GM21737 (cell line): Measurements from ENCODE around the gene LILRA6.
"Not testable (repeated sequence)": the region's sequence is repeated elsewhere in the genome, so short reads cannot be mapped to it uniquely, and the experiment has no call there.

Experiments
- ATAC-seq: cut with Tn5 transposase; IDR thresholded peaks from one replicate; pipeline ENCODE4 v1.9.1; 2021; ENCODE audit warnings: mild to moderate bottlenecking, moderate library complexity; ENCODE audit not compliant: unreplicated experiment

LILRA6 gene

DNA sequence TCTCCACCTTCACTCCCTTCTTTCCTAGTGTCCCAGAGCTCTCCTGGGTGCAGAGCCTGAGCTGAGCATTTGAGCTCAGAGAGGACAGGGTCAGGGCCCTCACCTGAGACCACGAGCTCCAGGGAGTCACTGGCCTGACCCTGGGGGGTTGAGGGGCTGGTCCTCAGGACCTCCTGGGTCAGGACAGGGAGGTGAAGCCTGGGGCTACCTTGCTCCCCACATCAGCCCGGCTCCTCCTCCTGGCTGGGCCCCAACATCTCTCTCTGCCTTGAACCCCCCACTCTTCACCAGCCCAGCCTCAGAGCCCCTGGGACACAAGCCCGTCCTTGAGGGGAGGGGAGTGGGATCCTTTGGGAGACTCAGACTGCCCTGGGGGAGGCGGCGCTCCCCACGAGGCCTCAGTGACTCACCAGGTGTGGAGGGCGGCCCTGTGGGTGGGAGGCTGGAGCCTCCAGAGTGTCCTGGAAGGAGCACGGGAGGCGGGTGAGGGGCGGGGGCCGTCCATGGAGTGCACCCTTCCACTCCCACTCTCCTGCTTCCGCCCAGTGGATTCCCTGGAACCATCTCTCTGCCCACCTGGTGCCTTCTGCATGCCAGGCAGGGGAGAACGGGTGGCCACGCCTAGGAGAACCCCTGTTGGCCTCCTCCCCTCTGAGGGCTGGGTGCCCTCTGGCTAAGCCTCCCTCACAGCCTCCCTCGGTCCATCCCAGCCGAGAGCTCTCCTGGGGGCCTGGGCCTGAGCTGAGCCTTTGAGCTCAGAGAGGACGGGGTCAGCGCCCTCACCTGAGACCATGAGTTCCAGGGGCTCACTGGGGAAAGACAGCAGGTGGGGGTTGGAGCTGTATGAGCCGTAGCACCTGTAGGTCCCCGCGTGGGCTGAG is 2.9 kb downstream of the LILRA6 start:
- not testable (repeated sequence) for ATAC-seq

DNA sequence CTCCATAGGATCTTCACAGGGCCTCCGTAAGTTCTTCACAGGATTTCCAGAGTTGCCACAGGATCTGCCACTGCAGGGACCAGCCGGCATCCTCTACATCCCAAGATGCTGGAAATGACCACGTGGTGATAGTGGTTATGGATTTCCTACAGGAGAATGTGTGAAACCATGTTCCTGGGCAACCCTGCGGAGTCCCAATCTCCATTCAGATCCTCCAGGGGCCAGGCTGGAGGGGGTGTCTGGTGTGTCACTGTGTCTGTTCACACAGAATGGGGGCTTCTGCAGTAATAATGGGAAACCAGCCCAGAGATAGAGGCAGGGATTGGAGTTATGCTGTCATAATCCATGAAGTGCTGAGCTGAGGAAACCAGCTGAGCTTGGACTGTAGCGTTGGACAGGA is 8.6 kb downstream of the LILRA6 start:
- ATAC-seq = no peak

- no peak for ATAC-seq
These were observed 11.3 kb downstream of the LILRA6 start for GRCh38 chr19:54231077-54231931.

- no peak for ATAC-seq
These were observed 12.6 kb downstream of the LILRA6 start for GRCh38 chr19:54230031-54230430.

DNA sequence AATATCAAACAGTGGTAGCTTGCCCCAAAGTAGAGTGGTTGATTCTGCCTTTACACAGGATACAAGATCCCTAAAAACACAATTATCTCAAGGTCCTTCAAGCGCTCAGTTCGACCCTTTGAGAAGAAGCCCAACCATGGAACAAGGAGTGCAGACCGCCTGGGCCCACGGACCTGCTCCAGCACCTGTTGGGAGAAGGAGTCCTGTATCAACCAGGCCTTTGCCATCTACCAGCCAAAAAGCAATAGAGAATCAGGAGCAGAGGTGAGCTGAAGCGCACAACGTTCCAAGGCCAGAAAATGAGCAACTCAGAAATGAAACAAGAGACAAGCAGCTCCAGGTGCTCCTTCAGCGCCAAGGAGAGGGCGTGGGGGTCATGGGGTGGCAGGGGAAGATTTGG is 13.4 kb downstream of the LILRA6 start:
- no peak for ATAC-seq

DNA sequence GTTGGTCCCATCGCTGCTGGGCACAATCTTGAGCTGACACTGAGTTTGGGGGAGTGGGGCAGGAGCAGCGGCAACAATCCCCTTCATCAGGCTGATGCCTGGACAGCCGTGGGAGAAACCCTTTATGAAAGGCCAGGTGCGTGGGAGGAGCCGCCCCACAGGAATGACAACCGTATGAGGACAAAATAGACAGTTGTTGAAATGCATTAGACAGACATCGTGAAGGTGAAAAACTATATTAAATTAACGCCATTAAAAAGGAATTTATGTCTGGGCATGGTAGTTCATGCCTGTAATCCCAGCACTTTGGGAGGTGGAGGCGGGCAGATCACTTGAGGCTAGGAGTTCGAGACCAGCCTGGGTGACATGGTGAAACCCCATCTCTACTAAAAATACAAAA is 18.0 kb downstream of the LILRA6 start:
- ATAC-seq = not testable (repeated sequence)

DNA sequence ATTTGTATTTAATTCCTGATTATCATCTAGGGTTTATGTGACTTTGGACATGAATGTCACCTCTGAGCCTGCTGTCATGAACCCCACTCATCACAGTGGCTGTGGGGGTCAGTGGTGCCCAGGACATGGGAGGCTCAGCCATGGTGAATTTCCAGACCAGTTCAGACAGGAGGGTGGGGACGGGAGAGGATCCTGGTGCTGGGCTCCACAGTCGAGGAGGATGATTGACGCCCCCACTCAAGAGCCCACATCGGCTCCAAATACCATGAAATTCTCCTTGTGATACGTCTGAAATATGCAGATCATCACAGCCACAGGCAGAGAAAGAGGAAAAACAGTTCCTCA is 18.7 kb downstream of the LILRA6 start:
- ATAC-seq = not testable (repeated sequence)

DNA sequence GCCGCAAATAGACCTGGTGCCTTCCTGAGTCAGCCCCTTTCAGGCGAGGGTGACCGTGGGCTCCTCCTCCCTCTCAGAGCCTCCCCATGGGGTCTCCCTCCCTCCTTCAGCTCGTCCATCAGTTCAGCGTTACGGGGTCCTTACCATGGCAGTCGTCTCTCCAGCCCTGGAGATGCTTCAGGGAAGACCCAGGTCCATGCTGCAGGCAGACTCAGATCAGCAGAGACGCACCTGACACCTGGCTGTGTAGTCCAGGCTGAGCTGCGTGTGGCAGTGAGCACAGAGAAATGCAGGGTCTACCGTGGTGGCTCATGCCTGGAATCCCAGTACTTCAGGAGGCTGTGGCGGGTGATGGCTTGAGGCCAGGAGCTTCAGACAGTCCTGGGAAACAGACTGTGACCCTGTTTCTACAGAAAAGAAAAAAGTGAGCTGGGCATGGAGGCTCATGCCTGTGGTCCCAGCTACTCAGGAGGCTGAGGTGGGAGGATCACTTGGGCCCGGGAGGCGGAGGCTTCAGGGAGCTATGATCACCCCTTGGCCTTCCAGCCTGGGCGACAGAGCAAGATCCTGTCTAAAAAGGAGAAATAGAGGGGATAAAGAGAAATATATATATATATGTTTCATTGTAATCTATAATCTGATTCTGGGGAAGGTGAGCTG is 19.2 kb downstream of the LILRA6 start:
- not testable (repeated sequence) for ATAC-seq

DNA sequence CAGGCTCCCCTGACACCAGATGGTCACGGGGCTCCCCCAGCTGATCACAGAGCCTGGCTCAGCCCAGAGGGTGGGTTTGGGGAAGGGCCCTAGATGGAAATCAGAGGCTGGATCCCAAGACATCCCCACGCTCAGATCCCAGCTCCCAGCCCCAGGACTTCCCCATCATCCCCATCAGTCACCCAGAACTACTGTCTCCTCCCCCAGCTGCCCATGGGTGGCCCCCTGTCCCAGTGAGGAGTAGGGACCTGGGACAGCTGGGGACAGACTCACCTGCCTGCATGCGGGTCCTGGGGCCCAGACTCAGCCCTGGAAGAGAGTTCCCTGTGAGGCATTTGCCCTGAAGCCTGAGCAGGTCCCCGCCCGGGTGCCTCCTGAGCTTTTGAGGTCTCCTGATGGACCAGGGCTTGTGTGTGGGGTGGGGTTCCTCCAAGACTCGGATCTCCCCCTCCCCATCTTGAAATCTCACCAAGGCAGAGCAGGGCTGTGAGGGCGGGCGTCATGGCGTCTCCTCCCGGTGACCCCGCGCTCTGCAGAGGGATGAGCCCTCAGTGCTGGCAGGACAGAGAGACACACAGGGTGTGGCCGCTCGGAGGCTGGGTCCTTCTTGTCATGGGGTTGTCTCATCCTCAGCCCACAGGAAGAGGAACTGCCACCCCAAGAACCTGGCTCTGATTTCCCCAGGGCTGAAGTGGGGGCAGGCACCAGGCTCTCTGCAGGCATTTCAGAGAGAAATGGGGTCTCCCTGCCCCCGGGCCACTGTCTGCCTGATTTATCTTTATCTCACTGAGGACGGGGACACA is 19.9 kb downstream of the LILRA6 start, which contains the start of gene LILRB3:
Gene LILRB3, minus strand, starts transcription at position 534 of the 803 bp plus-strand sequence. Its CDS starts 31 bp downstream, at position 503.
- not testable (repeated sequence) for ATAC-seq

DNA sequence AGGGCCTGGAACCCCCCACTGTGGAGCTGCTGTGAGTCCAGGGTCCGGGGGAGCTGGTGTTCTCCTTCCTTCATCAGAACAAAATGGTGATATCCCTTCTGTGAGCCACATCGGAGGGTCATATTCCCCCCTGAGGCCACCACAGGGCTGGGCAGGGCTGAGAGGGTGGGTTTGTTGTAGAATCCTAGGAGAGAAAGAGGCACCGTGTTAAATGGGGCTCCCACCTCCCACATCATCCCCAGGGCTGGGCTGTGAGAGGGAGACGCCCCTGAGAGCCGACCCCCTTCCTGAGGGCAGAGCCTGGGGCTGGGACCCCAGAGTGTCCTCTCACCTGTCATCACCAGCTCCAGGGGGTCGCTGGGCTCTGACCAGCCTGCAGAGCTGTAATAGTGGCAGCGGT is 20.6 kb downstream of the LILRA6 start:
- not testable (repeated sequence) for ATAC-seq

- ATAC-seq = not testable (repeated sequence)
These were observed 22.9 kb downstream of the LILRA6 start for GRCh38 chr19:54219702-54220101.

DNA sequence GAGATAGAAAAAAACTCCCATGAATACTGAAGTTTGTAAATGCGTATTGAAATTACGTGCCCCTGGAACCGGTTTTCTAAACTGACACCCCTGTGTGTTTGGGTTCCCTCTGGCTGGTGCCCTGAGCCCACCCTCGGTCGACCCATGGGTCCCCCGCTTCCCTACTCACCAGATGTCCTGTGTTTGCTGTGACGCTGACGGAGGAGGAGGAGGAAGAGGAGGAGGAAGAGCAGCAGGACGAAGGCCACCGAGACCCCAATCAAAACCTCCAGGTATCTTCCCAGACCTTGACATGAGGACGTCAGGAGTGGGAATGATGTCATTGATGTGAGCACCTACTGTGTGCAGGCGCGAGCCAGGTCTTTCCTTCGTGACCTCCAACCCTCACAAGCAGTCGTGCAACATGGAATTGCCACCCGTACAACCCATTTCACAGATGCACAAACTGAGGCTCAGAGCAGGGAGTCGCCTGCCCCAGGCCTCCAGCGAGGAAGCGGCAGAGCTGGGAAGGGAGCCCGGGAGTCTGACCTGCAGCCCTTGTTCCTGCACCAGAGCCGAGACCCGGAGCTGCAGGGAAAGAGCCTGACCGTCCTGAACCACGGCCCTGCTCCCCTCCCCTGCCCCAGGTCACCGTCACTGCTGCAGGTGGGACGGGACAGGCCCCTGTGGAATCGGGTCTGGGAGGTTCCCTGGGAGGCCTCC is 23.5 kb downstream of the LILRA6 start:
- no peak for ATAC-seq

- no peak for ATAC-seq
These were observed 24.3 kb downstream of the LILRA6 start for GRCh38 chr19:54218259-54218658.

- not testable (repeated sequence) for ATAC-seq
These were observed 24.9 kb downstream of the LILRA6 start for GRCh38 chr19:54217517-54218247.

DNA sequence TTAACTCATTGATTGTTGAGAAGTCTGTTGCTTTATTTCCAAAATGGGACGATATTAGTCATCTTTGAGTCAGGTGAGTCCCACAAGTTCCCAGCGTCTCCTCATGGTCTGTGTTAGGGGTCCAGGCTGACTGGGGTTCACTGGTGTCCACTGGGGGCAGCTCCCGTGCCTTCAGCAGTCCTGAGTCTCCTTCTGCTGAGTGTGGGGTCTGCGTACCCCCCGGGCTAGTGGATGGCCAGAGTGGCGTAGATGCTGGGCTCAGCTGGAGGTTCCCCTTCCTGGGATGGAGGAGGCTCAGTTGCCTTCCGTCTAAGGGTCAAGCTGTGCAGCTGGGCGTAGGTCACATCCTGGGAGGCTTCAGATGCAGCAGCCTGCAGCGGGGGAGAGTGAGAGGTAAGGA is 25.7 kb downstream of the LILRA6 start:
- ATAC-seq = no peak

DNA sequence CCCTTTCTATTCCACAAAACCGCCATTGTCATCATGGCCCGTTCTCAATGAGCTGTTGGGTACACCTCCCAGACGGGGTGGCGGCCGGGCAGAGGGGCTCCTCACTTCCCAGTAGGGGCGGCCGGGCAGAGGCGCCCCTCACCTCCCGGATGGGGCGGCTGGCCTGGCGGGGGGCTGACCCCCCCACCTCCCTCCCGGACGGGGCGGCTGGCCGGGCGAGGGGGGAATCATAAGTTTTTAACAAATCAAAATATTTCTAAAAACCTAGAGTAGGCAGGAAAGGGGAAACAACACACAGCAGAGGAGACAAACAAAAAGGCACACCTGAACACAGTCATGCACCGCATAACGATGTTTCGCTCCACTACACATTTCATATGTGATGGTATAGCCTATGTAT is 27.9 kb downstream of the LILRA6 start:
- ATAC-seq = not testable (repeated sequence)

GRCh38 chr19:54214217-54214616 is 28.4 kb downstream of the LILRA6 start:
- not testable (repeated sequence) for ATAC-seq

- ATAC-seq = no peak
These were observed 31.4 kb downstream of the LILRA6 start for GRCh38 chr19:54211235-54211634.
